Measurements from ENCODE around the gene BTBD18.

BTBD18 gene

DNA sequence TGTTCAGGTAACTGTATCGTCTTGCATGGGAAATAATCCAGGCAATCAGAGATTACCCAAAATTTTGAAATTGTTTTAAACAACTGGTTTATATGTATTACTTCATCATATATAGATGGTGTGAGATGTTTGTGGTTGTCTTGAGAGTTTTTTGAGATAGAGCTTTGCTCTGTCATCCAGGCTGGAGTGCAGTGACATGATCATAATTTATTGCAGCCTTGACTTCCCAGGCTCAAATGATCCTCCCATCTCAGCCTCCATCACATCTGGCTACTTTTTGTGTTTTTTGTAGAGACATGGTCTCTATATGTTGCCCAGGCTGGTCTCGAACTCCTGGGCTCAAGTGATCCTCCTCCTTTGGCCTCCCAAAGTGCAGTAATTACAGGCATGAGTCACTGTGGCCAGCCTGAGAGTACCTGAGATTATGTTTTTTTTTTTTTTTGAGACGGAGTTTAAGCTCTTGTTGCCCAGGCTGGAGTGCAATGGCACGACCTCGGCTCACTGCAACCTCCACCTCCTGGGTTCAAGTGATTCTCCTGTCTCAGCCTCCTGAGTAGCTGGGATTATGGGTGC, 21.5 kb upstream of the BTBD18 start:
- no peak for DNase-seq

DNA sequence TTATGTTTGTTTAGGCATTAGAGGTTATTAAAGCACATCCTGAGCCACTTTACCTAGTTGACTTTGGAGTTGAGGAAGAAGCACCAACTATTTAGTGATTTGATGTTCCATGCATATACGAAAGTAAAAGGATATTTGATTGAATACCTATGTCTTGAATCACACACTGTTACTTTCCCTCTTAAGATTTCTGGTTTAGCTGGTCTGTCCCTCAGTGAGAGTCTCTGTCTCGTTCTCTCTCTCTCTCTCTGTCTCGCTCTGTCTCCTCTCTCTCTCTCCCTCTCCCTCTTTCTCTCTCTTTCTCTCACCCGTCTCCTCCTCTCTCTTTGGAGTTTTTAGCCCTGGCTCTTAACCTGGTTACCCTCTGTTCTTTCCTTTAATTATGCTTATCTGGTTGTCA, 20.9 kb upstream of the BTBD18 start:
- DNase-seq = no peak

DNA sequence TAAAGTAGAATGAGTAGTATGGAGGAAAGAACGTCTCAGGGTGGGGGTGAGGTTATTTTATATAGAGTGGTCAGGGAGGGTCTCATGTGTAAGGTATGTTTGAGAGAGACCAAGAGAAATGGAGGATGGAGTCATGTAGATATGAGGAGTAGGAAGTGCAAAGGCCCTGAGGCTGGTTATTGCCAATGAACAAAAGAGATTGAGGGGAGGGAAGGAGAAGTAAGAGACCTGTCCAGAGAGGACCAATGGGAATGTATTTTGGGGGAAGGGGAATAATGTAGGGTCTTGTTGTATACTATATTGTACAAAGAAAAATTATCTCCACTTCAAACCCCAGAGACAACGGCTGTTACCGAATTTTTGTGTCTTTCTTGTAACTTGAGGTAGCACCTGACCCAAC, 19.7 kb upstream of the BTBD18 start:
- no peak for DNase-seq

DNA sequence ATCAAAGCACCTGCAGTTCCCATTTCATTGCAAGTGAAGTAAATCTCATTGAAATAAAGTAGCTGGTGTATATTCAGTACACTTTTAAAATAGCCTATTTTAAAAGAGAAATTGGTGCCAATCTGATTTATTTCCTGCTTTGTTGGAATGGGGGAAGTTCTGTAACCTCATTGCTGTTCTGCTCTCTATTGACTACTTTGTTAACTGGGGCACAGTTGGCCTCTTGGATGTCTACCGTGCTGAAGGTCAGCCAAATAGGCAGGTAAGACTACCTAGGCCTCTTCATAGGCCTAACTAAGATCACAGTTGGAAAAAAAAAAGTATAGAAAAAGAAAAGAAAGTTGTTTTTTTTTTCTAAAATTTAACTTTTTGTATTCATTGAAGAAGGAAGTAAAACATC, 19.2 kb upstream of the BTBD18 start:
- DNase-seq = no peak

DNA sequence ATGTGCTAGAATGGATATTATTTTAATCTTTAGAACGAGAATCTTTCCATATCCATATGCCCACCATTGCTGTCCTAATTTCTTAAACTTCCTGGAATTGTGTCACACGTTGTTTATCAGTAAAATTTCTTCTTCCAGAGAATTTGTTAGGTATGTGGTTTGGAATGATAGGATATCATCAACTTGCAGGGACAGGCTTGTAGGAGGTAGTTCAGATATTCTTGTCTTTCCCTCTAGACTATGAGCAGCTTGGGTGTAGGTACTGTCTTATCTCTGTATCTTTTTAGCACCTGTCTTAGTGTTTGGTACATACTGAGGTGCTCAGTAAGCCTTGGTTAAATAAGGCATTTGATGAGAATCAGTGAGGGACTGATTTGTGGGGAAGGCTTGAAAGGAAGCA, 13.4 kb upstream of the BTBD18 start:
- DNase-seq = no peak

DNA sequence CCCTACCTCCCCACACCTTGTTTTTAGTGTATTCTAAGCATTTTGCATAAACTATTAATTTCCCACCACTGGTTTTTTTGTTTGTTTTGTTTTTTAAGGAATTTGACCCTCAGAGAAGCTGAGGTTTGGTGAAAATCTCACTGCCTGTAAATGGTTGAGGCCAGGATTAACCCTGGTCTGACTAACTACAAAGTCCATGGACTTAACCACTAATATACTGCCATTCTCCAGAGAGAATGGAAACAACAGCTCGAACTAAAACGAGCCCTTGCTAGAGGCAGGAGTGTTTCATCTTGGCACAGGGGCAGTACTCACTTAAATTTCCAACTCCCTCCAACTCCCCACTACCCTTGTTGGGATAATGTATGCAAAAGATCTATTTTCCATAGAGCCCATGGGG, 12.9 kb upstream of the BTBD18 start:
- no peak for DNase-seq

DNA sequence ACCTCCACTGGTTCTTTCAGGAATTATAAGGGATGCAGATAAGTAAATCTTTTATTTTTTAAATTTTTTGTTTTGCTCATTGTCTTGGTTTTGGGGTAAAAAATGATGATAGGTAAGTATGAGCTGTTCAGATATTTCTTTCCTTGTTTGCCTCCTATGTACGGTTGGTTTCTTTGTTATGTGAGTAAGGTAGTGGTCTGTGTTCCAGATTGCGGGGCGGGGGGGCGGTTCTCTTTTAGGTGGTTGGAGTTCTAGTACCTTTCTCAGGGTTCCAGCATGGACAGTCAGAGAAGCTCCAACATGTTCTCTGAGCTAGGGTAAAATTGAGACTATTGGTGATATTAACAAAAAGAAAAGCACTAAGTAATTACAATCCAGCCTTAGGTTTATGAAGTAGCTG, 12.4 kb upstream of the BTBD18 start:
- no peak for DNase-seq

DNA sequence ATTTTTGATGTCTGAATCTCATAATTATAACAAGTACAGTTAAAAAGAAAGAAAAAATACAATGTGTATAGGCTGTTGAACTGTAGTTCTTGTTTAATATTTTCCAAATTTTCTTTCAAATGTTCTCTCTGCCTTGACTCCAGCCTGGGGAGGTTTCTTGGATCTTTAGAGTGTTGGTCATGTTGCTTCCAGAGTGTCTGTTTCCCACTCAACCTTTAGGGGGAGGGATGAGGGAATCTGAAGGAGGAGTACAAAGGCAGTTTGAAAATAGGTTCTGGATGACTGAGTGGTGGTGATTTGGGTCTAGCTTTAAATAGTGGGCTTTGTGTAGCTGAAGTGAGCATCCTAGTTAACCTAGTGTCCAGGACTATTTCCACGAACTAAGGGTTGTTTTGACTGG, 11.9 kb upstream of the BTBD18 start:
- DNase-seq = no peak

DNA sequence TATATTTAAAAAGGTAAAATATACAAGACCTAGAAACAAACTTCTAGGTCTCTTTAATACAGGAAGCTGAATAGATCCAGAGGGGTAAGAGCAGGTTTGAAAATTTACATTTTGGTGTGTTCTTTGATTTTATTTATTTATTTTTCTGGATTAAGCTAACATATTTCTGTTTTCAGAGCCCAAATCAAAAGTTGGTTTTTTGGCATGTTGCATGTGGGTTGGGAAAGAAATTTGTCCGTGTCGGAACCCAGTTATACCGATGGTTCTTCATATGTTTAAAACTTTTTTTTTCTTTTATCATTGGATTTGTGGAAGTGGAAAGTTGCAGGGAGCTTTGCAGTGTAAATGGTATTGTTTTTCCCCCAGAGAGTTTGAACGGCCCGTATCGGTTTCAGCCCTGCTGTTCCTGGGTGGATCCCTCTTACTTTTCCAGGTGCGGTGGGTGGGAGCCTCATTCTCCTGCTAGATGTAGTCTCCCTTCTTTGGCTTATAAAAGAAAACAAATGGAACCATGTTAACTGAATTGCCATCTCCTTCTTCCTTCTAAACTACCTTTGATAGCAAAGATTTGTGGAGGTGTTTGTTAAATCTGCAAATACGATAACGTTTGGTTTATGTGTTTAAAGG, 10.7 kb upstream of the BTBD18 start:
- DNase-seq = no peak

DNA sequence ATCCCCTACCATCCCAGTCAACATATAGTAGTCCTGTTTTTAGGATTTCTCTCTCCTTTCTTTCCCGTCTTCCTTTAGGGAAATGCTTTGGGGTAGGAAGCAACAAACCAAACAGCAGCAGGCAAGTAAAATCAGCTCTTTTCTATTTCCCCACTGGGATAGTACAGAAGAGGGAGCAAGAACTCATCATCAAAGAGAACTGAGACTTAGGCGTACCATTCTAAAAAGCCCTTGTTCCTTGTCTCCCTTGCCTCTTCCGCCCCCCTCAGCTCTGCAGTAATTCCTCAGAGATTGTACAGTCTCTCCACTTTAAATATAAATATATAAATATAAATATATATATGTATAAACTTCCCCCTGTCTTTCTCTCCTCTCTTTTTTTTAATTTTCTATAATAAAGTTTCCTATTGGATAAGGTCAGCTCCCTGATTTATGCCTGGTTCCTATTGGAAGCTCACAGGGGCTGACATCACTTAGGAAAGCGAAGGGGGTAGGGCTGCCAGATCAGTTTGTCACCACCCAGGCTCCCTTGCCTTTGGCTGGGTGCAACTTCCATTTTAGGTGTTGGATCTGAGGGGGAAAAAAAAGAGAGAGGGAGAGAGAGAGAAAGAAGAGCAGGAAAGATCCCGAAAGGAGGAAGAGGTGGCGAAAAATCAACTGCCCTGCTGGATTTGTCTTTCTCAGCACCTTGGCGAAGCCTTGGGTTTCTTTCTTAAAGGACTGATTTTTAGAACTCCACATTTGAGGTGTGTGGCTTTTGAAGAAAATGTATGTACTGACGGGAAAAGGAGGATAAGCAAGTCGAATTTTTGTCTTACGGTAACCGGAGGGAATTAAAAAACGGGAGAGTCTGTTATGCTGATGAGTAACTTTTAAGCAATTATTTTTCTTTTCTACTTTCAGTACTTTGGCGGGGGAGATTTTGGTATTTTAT, 9.9 kb upstream of the BTBD18 start, which contains the start of gene CTNND1:
TSS of gene CTNND1 (plus strand) at position 502 of the 934 bp plus-strand sequence. CDS start 29,677 bp downstream, outside the sequence.
- DNase-seq = peak; percentile 97

DNA sequence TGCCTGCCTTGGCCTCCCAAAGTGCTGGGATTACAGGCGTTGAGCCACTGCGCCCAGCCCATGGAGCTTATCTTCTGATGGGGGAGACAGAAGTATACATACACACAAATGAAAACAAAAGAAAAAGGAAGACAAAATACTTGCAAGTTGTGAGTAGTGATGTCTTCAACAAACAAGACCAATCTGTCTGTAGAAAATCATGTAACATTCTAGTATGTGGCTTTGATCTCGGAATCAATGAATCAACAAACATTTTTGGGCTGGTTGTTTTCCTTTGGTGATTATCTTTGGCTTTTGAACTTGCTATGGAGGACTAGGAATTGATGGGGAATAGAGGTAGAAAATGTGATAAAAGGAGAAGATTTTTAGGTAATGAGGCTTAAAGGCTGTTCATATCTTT, 6.6 kb upstream of the BTBD18 start:
- no peak for DNase-seq

DNA sequence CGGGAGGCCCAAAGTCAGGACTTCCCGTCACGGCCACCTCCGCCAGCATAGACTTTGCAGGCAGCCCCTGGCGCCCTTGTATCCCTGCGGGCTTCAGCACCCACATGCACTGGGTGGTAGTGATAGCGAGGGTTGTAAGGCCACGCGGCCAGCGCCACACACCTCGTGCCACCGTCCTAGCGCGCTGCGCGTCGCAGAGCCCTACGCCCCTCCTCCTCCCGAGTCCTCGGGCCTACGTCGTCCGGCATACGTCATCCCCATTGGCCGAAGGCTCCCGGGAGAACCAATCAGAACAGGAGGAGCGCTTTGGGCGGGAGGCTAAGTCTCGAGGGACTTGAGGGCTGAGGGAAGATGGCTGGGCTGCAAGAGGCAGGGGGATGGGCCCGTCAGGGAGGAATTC, 1.3 kb upstream of the BTBD18 start:
- no peak for DNase-seq

DNA sequence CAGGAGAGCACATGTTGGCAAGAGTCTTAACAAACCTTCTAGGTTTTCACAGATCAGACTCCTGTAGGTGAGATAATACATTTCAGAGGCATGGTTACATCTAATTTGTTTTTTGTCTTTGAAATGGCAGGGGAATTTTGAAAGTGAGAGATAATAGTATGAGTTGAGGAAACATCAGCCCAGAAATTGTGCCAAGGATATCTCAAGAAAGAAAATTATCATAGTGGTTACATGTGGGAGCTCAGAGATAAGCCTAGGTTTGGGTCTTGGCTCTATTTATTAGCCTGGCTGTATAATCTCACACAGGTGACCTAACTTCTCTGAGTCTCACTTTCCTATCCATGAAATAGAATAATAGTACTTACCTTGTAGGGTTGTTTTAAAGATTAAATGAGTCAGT, 443 bp downstream of the BTBD18 start:
- no peak for DNase-seq

DNA sequence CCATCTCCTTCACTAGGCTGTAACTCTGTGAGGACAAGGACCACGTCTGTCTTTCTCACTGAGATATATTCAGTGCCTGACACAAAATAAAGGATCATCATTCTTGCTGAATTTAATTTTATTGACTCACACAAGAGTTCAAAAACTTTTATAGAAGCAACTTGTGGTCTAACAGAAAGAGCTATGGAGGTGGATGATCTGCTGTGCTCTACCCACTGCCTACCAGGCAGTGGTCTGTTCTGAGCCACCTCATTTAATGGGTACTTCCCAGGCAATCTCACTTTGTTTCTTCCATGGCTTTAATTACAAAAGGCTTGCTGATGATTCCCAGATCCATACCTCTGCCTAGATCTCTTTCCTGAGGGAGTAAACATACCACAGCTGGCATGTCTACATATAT, 4.7 kb downstream of the BTBD18 start:
- no peak for DNase-seq

DNA sequence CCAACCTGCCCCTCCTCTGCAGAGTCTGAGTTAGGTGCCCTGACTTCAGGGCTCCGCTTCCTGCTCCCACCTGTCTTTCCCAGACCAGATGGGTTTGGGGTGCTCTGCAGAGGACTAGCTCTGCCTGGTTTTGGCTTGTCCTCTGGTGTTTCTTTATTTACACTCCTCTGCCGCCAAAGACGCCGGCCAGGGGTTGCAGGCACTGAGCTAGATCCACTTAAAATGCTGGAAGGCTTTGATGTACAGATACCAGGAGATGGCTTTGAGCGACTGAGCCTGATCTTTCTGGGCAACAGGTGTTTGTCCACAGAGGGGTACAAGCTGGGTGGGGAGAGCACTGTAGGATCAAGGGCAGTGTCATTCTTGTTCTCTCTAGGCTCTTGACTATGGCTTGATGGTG, 6.4 kb downstream of the BTBD18 start:
- no peak for DNase-seq

DNA sequence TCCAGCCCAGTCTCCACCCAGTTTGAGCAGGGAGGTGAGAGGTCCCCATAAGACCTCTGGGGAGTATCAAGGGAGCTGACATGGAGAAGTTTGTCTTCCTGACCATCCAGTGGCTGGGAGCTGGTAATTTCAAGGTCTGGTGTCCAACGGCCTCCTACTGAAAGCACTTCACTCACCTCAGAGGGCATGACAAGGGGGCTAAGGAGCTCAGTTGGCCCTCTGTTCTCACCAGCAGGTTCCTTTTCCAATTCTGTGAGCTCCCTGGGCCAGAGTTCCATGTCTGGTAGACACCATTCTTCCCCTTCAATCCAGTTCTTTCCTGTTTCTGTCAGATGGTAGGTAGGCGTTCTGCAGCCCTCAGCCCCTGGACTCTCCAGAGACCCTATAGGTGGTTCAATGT, 7.3 kb downstream of the BTBD18 start:
- DNase-seq = no peak

DNA sequence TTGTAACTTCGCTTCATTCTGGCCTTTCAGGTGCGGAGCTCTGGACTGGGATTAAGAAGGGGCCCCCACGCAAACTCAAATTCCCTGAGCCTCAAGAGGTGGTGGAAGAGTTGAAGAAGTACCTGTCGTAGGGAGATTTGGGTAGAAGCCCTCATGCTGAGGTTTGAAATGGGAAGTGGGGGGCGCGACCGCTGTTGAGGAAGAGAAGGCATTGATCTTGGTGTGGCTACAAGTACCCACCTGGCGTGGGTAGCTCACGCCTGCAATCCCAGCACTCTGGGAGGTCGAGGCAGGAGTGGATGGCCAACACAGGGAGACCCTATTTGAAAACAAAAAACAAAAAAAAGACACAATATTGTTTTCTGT, 9.5 kb downstream of the BTBD18 start:
- DNase-seq = no peak

DNA sequence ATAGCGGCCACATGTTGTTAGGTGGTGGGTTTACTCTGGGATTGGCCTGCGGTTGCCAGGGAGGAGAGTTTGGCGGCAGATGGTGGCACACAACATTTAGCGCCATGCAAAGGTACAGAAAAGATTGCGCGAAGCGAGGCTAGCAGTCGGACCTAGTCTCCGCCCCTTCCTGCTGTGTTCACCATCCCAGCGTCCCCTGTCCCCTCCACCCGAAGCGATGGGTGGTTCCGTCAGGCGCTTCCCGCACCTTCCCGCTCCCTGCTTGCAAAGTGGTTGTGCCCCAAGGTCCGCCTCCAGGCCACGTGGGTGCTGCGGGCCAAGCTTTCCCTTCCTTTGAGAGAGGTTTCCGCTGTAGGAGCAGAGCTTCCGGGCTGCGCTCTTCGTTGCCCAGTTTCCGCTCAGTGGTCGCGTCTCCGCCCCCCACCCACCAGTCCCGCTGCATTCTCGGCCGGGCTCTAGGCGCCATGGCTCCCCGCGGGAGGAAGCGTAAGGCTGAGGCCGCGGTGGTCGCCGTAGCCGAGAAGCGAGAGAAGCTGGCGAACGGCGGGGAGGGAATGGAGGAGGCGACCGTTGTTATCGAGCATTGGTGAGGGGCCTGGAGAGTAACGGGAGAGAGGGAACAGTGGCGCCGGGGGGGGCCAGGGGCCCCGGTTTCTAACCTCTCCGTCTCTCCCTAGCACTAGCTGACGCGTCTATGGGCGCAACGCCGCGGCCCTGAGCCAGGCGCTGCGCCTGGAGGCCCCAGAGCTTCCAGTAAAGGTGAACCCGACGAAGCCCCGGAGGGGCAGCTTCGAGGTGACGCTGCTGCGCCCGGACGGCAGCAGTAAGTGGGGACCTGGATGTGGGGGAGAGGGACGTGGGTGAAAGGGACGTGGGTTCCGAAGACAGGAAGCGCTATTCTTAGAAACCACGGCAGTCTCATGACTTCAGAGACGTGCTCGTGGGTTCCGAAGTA, 10.2 kb downstream of the BTBD18 start, which contains the start of gene SELENOH:
TSS of gene SELENOH (plus strand) at position 360 of the 955 bp plus-strand sequence. CDS start at position 465, 105 bp downstream.
- peak; percentile 98 for DNase-seq

DNA sequence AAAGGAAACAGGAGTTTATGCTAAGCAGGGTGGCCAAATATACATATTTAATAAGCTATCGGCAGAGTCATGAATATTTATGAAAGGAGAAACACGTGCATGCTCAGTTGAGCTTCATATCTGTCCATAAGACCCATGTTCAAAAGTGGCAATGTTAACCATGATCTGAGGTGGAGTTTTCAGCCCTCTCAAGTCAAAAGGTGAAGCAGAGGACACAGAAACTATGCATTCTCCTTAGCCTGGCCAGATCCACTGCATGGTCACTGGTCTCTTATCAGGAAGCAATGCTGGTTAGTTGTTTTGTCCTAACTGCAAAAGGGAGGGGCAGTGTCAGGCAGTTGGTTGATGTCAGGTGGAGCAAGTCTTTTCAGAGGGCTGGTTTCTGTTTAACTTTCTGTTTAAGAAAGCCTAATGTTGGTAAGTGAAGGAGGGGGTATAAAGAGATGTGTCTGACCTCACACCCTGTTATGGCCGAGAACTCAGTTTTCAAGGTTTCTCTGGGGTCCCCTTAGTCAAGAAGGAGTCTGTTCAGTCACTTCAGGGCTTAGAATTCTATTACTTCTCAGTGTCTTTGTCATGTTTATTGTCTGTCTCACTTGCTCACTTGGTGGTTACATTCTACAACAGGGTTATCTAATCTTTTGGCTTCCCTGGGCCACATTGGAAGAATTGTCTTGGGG, 15.9 kb downstream of the BTBD18 start:
- no peak for DNase-seq

DNA sequence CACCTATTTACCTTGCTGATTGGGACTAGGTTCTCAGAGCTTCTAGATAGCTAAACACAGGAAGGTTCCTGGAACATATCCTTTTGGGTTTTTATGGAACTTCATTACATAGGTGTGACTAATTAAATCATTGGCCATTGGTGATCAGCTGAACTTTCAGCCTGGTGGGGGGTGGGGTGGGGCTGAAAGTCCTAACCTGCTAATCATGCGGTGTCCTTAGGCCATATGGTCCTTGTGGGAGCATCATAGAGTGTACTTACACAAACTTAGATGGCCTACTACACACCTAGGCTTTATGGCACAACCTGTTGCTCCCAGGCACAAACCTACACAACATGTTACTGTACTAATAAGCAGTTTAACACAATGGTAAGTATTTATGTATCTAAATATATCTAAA, 19.0 kb downstream of the BTBD18 start:
- DNase-seq = no peak

DNA sequence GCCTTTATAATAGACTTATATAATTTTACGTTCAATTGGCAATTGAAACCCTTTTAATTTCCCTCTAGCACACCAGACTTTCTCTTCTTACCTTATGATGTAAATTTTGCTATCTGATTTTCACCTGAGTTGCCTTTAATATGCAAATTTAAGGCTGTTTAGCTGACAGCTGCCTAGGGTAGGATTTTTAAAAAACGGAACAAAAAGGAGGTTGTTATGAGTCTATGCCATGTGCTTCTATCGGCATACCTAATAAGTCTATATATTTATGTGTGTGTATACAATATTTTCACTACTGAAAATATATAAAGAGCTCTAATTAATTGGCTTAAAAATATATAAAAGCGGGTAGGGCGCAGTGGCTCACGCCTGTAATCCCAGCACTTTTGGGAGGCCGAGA, 22.1 kb downstream of the BTBD18 start:
- no peak for DNase-seq

DNA sequence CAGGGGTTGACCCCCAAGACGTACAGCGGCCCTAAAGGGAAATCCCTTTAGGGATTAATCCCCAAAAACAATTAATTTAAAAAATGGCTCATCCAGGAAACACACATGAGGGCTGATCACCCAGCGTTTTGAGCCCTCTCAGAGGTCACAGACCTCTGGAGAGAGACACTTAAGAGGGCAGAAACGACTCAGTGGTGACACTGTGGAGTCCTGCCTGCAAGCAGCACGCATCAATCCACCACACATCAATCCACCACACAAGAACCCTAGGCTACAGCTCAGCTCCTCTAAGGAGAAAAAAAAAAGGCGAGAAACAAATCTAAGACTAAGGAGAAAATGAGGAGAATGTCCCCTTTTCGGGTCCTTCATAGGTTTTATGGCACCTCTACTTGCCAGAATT, 22.8 kb downstream of the BTBD18 start:
- no peak for DNase-seq

All from NCI-H446 treated with DMSO at 0.1 percent for 48 hours (cell line).